HG03521 (cell line): Measurements from ENCODE around the gene PRR5L.
A peak's percentile ranks its signal among the peaks of the same experiment; 100 is the strongest.
"Not testable (repeated sequence)": the region's sequence is repeated elsewhere in the genome, so short reads cannot be mapped to it uniquely, and the experiment has no call there.

Source experiments
- ATAC-seq: cut with Tn5 transposase; IDR thresholded peaks from one replicate; pipeline ENCODE4 v1.9.1; 2021; ENCODE audit warnings: mild to moderate bottlenecking, moderate library complexity; ENCODE audit not compliant: unreplicated experiment

Gene PRR5L

GRCh38 chr11:36317992-36318391 is 21.9 kb downstream of the PRR5L start:
- no peak for ATAC-seq

- not testable (repeated sequence) for ATAC-seq
These were observed 28.9 kb downstream of the PRR5L start for GRCh38 chr11:36324956-36325355.

GRCh38 chr11:36325403-36325802 is 29.3 kb downstream of the PRR5L start:
- not testable (repeated sequence) for ATAC-seq

- peak; percentile 46 for ATAC-seq
These were observed 30.7 kb downstream of the PRR5L start for GRCh38 chr11:36326524-36327419.

GRCh38 chr11:36328966-36329673 is 33.0 kb downstream of the PRR5L start:
- ATAC-seq: no peak

GRCh38 chr11:36330411-36330810 is 34.3 kb downstream of the PRR5L start:
- no peak for ATAC-seq

GRCh38 chr11:36333468-36333867 is 37.4 kb downstream of the PRR5L start:
- ATAC-seq: no peak

GRCh38 chr11:36333897-36334296 is 37.8 kb downstream of the PRR5L start:
- no peak for ATAC-seq

- no peak for ATAC-seq
These were observed 43.8 kb downstream of the PRR5L start for GRCh38 chr11:36339888-36340287.

- no peak for ATAC-seq
These were observed 44.8 kb downstream of the PRR5L start for GRCh38 chr11:36340897-36341296.

GRCh38 chr11:36341915-36342314 is 45.8 kb downstream of the PRR5L start:
- ATAC-seq: no peak

- ATAC-seq: no peak
These were observed 46.2 kb downstream of the PRR5L start for GRCh38 chr11:36342327-36342726.

- no peak for ATAC-seq
These were observed 47.3 kb downstream of the PRR5L start for GRCh38 chr11:36343436-36343835.

GRCh38 chr11:36345084-36345511 is 49.0 kb downstream of the PRR5L start:
- no peak for ATAC-seq

GRCh38 chr11:36345535-36346141 is 49.5 kb downstream of the PRR5L start:
- no peak for ATAC-seq

GRCh38 chr11:36346562-36347383 is 50.7 kb downstream of the PRR5L start:
- no peak for ATAC-seq

- no peak for ATAC-seq
These were observed 51.4 kb downstream of the PRR5L start for GRCh38 chr11:36347384-36347906.

GRCh38 chr11:36349351-36350136 is 53.5 kb downstream of the PRR5L start:
- ATAC-seq: no peak

GRCh38 chr11:36350137-36350513 is 54.0 kb downstream of the PRR5L start:
- no peak for ATAC-seq

GRCh38 chr11:36352922-36353321 is 56.8 kb downstream of the PRR5L start:
- no peak for ATAC-seq
